A549 (cell line): ENCODE results near the gene SLC37A1. TPM values are rescaled to one million over a fixed set of nuclear protein-coding genes. Genes with fewer than 3 reads are reported as not detected.

ENCODE experiments used
- ATAC-seq, 2 experiments: fragments of 200-7000 bp in 1 of 2; fragments of >200 bp in 1 of 2; cut with Nextera tagmentation in 1 of 2; cut with Tn5 transposase in 1 of 2; 3 replicates each; pipeline versions ENCODE4 v1.8.0 to v1.9.1; 2018 to 2020; ENCODE audit warnings: mild to moderate bottlenecking in 1 of 2, moderate library complexity in 1 of 2
- CTCF ChIA-PET: fragments of 300-600 bp; sonication (Branson Sonifier 250); formaldehyde crosslinking; extraction: SDS; loops from one replicate; lab custom pipeline; 2021; ENCODE audit warnings: antibody characterized with exemption, inconsistent platforms; lab: Yijun Ruan, JAX
- POLR2A ChIA-PET: fragments of 350-600 bp; formaldehyde crosslinking; extraction: SDS; loops from one replicate; lab custom pipeline; 2021; ENCODE audit warnings: antibody characterized with exemption, inconsistent platforms; lab: Yijun Ruan, JAX
- DNase-seq, 2 experiments: peaks; one replicate each; pipeline versions ENCODE4 v3.0.0 to v3.0.0-alpha.2; 2011 to 2016; ENCODE audit warnings: low read depth in 1 of 2, low spot score in 1 of 2
- FAIRE-seq: peaks from 2 replicates; lab custom pipeline; 2011; peaks lifted over from hg19 to GRCh38; lab: Jason Lieb, UNC
- H3K27ac ChIP-seq, 2 experiments: fragments of >200 bp; sonication (Bioruptor Twin); formaldehyde crosslinking; 3 replicates each; pipeline ENCODE4 v1.5.1; 2016 to 2017
- H3K4me1 ChIP-seq: fragments of >200 bp; sonication (Bioruptor Twin); formaldehyde crosslinking; 3 replicates; pipeline ENCODE4 v1.6.1; 2016
- H3K4me2 ChIP-seq: fragments of >200 bp; sonication (Bioruptor Twin); formaldehyde crosslinking; 3 replicates; pipeline ENCODE4 v1.6.1; 2016
- H3K4me3 ChIP-seq: fragments of >200 bp; sonication (Bioruptor Twin); formaldehyde crosslinking; 3 replicates; pipeline ENCODE4 v1.5.1; 2016
- H3K9me3 ChIP-seq: fragments of >200 bp; sonication (Bioruptor Twin); formaldehyde crosslinking; 3 replicates; pipeline ENCODE4 v1.6.1; 2016
- BCL3 ChIP-seq: fragments of >200 bp; sonication (Bioruptor Twin); formaldehyde crosslinking; IDR thresholded peaks from 3 replicates; pipeline ENCODE4 v1.6.1; 2016
- BHLHE40 ChIP-seq: IDR thresholded peaks from 2 replicates; pipeline ENCODE4 v1.6.1; 2012; ENCODE audit warnings: low read depth, low read length, inconsistent platforms
- CBX8 ChIP-seq: fragments of 200-600 bp; sonication (generic); IDR thresholded peaks from 2 replicates; pipeline ENCODE4 v1.6.1; 2016
- ESRRA ChIP-seq: fragments of 150-350 bp; IDR thresholded peaks from 2 replicates; pipeline ENCODE4 v1.6.1; 2014; ENCODE audit warnings: mild to moderate bottlenecking, low read length, borderline replicate concordance
- FOSB ChIP-seq: fragments of 250-450 bp; sonication (Bioruptor Pico); IDR thresholded peaks from 2 replicates; pipeline ENCODE4 v1.5.0; 2020; ENCODE audit warnings: mild to moderate bottlenecking, moderate library complexity
- FOSL2 ChIP-seq, 2 experiments: fragments of 450-650 bp in 1 of 2; fragments of >200 bp in 1 of 2; sonication (Bioruptor Twin) in 1 of 2; formaldehyde crosslinking; IDR thresholded peaks; 2 replicates each; pipeline versions ENCODE4 v1.5.0 to v1.6.1; 2016 to 2020; ENCODE audit warnings: mild to moderate bottlenecking in 1 of 2, moderate library complexity in 1 of 2
- HDAC2 ChIP-seq: fragments of 200-600 bp; sonication (generic); IDR thresholded peaks from 2 replicates; pipeline ENCODE4 v1.6.1; 2016
- HMGXB4 ChIP-seq: fragments of 250-450 bp; sonication (Bioruptor Pico); IDR thresholded peaks from 2 replicates; pipeline ENCODE4 v1.5.0; 2021; ENCODE audit warnings: mild to moderate bottlenecking, moderate library complexity, borderline replicate concordance
- JUN ChIP-seq, 2 experiments: fragments of >200 bp; sonication (Bioruptor Twin); formaldehyde crosslinking; IDR thresholded peaks; 2 replicates in 1 of 2; 3 replicates in 1 of 2; pipeline ENCODE4 v1.6.1; 2016 to 2017
- JUNB ChIP-seq: fragments of >200 bp; sonication (Bioruptor Twin); formaldehyde crosslinking; IDR thresholded peaks from 2 replicates; pipeline ENCODE4 v1.6.1; 2016
- MAFK ChIP-seq: fragments of 450-650 bp; IDR thresholded peaks from 2 replicates; pipeline ENCODE4 v1.6.1; 2014; ENCODE audit not compliant: partially characterized antibody
- MAZ ChIP-seq: fragments of 150-350 bp; IDR thresholded peaks from 2 replicates; pipeline ENCODE4 v1.6.1; 2014; ENCODE audit warnings: antibody characterized with exemption, low read depth, low read length, borderline replicate concordance
- PBX3 ChIP-seq: IDR thresholded peaks from 2 replicates; pipeline ENCODE4 v1.6.1; 2012
- PHF8 ChIP-seq: fragments of 200-600 bp; sonication (generic); IDR thresholded peaks from 2 replicates; pipeline ENCODE4 v1.6.1; 2016; ENCODE audit warnings: low read depth, mild to moderate bottlenecking, antibody characterized with exemption, moderate library complexity, borderline replicate concordance
- REST ChIP-seq: fragments of 200-600 bp; sonication (generic); IDR thresholded peaks from 2 replicates; pipeline ENCODE4 v1.6.1; 2016; ENCODE audit warnings: antibody characterized with exemption, mild to moderate bottlenecking, moderate library complexity
- RNF2 ChIP-seq: fragments of 200-600 bp; sonication (generic); IDR thresholded peaks from 2 replicates; pipeline ENCODE4 v1.6.1; 2016; ENCODE audit warnings: low read depth, mild to moderate bottlenecking, antibody characterized with exemption, moderate library complexity, borderline replicate concordance
- SMC3 ChIP-seq: fragments of >200 bp; sonication (Bioruptor Twin); formaldehyde crosslinking; IDR thresholded peaks from 3 replicates; pipeline ENCODE4 v1.6.1; 2018; ENCODE audit warnings: inconsistent platforms
- SREBF2 ChIP-seq: fragments of 450-650 bp; IDR thresholded peaks from 2 replicates; pipeline ENCODE4 v1.6.1; 2014; ENCODE audit warnings: mild to moderate bottlenecking, moderate library complexity
- ZC3H11A ChIP-seq: fragments of 450-650 bp; IDR thresholded peaks from 2 replicates; pipeline ENCODE4 v1.6.1; 2014; ENCODE audit warnings: antibody characterized with exemption, mild to moderate bottlenecking
- ZFP36 ChIP-seq: fragments of 450-650 bp; IDR thresholded peaks from 2 replicates; pipeline ENCODE4 v1.6.1; 2014; ENCODE audit warnings: borderline replicate concordance; ENCODE audit not compliant: partially characterized antibody
- ZSCAN20 ChIP-seq: fragments of 250-450 bp; sonication (Bioruptor Pico); IDR thresholded peaks from 2 replicates; pipeline ENCODE4 v1.8.0; 2022; ENCODE audit warnings: mild to moderate bottlenecking, moderate library complexity
- WGBS: methylation state at CpG from one replicate; pipeline ENCODE4 v1.1.6; 2017; ENCODE audit errors: missing lambda C conversion rate; 5-methylcytosine and 5-hydroxymethylcytosine counted together
- polyA plus RNA-seq, 4 experiments: library from polyadenylated mRNA; depleted of rRNA in 3 of 4; stranded (reverse); fragments of >200 nt; fragmentation: RNase III in 1 of 4; extraction: RNeasy Plus Mini Kit Qiagen cat#74134 plus additional on column Dnase treatment in 1 of 4; gene quantifications; 2 replicates in 3 of 4; 3 replicates in 1 of 4; pipeline ENCODE4 v1.2.3, GENCODE V29; 2011 to 2017

Gene SLC37A1
- polyA plus RNA-seq, 2 of the 4 experiments (the other 2 are of a cell fraction): 1.9 to 2.1 TPM

GRCh38 chr21:42518215-42518614 is 4.6 kb downstream of the SLC37A1 start:
- FAIRE-seq (no peak), ATAC-seq (peak; percentile 51 to 65; a peak in 5 of 6 replicates), DNase-seq (peak; percentile 44 to 56)
- H3K9me3 ChIP-seq: no peaks in the 10 kb centered on the region
- H3K4me1 ChIP-seq: peaks cover 32% of the 10 kb centered on the region
- POLR2A ChIA-PET: interaction anchor here (0.6 kb wide), 1 partner anchor 314 kb away, joined by 3 read pairs; no protein-coding TSS in a partner anchor
- H3K4me3 ChIP-seq: no peak overlapping the region
- CTCF ChIA-PET: no interaction called here
- 12% methylated on average over 9 of the region's 11 CpGs for WGBS
- peak overlapping the region; percentile 68 for H3K4me2 ChIP-seq
- TF ChIP-seq ZC3H11A: no peak
- no peak for TF ChIP-seq MAFK
- no peak for TF ChIP-seq FOSL2 (IDR thresholded peaks at IDR 0.05)
- peak; percentile 41; the same call in 1 of the 2 replicates for TF ChIP-seq FOSL2 (CRISPR knock-in tag; IDR thresholded peaks at IDR 0.05)
- peak overlapping the region; percentile 51 to 56; a peak in 5 of 6 replicates for H3K27ac ChIP-seq

- ChIA-PET POLR2A (interaction anchor here (0.6 kb wide), 1 partner anchor 314 kb away, joined by 3 read pairs; no protein-coding TSS in a partner anchor), CTCF (no interaction called here)
- 76% methylated on average over 7 of the region's 7 CpGs for WGBS
- Histone ChIP-seq H3K4me1 (peaks cover 32% of the 10 kb centered on the region), H3K9me3 (no peaks in the 10 kb centered on the region), H3K4me3 (no peak overlapping the region), H3K27ac (peak overlapping the region in 1 of 2 experiments; percentile 56; a peak in 3 of 6 replicates), H3K4me2 (peak overlapping the region; percentile 68)
- DNase-seq (no peak), ATAC-seq (no peak), FAIRE-seq (no peak)
- TF ChIP-seq FOSB (CRISPR knock-in tag) (no peak), JUN (IDR thresholded peaks at IDR 0.05) (no peak)
Measured at GRCh38 chr21:42518626-42519025, 5.0 kb downstream of the SLC37A1 start.

GRCh38 chr21:42520628-42521253 is 7.1 kb downstream of the SLC37A1 start:
- WGBS: 89% methylated on average over 18 of the region's 18 CpGs
- TF ChIP-seq ZFP36 (no peak), PHF8 (no peak), SREBF2 (no peak), JUNB (no peak), RNF2 (no peak), ESRRA (no peak), MAZ (no peak)
- H3K9me3 ChIP-seq: no peaks in the 10 kb centered on the region
- DNase-seq: no peak
- ATAC-seq: peak in 1 of 2 experiments; percentile 46; a peak in 1 of 6 replicates
- H3K4me3 ChIP-seq: no peak overlapping the region
- no peak for FAIRE-seq
- no peak overlapping the region for H3K27ac ChIP-seq
- no peak overlapping the region for H3K4me2 ChIP-seq
- H3K4me1 ChIP-seq: peaks cover 25% of the 10 kb centered on the region
- POLR2A ChIA-PET: no interaction called here
- CTCF ChIA-PET: no interaction called here

- Histone ChIP-seq H3K9me3 (no peaks in the 10 kb centered on the region), H3K27ac (no peak overlapping the region), H3K4me3 (no peak overlapping the region), H3K4me2 (no peak overlapping the region), H3K4me1 (peaks cover 19% of the 10 kb centered on the region)
- ChIA-PET CTCF (no interaction called here), POLR2A (no interaction called here)
- ATAC-seq (no peak), FAIRE-seq (no peak), DNase-seq (no peak)
- 72% methylated on average over 1 of the region's 1 CpG for WGBS
- TF ChIP-seq BCL3 (no peak), RNF2 (no peak), ZSCAN20 (CRISPR knock-in tag) (no peak), BHLHE40 (no peak), HMGXB4 (CRISPR knock-in tag) (no peak), REST (no peak), HDAC2 (no peak), PBX3 (no peak), JUN (IDR thresholded peaks at IDR 0.05) (no peak), SMC3 (no peak), MAZ (no peak), CBX8 (no peak)
Measured at GRCh38 chr21:42521384-42521783, 7.7 kb downstream of the SLC37A1 start.
